Panc1 (cell line): ENCODE results near the gene RPN2. TPM values are rescaled to one million over a fixed set of nuclear protein-coding genes. Genes with fewer than 3 reads are reported as not detected.

Experiments
- ATAC-seq: fragments of 200-7000 bp; cut with Tn5 transposase; 2 replicates; pipeline ENCODE4 v1.9.1; 2020; ENCODE audit warnings: mild to moderate bottlenecking, moderate library complexity
- BruUV-seq: library from RNA; stranded (reverse); fragments of 400-500 nt; replicated peaks from 2 replicates; lab custom pipeline; 2021; lab: Mats Ljungman, UMichigan
- CTCF ChIA-PET: fragments of 300-600 bp; sonication (Branson Sonifier 250); formaldehyde crosslinking; loops from one replicate; lab custom pipeline; 2022; ENCODE audit warnings: antibody characterized with exemption; lab: Charles Lee
- POLR2A ChIA-PET: fragments of 300-600 bp; sonication (Branson Sonifier 250); formaldehyde crosslinking; loops from one replicate; lab custom pipeline; 2022; ENCODE audit warnings: antibody characterized with exemption; lab: Charles Lee
- DNase-seq: peaks from one replicate; pipeline ENCODE4 v3.0.0-alpha.2; 2010; ENCODE audit warnings: low read depth, low spot score
- H3K27ac ChIP-seq: 2 replicates; pipeline ENCODE4 v1.5.1; 2011; ENCODE audit warnings: mild to moderate bottlenecking, low read length, inconsistent platforms
- H3K27me3 ChIP-seq: fragments of 200-500 bp; sonication (Bioruptor generic); 2 replicates; pipeline ENCODE4 v1.6.0; 2014; ENCODE audit warnings: low read length, inconsistent platforms; ENCODE audit not compliant: control insufficient read depth, insufficient read depth
- H3K36me3 ChIP-seq: fragments of 200-500 bp; sonication (Bioruptor generic); 2 replicates; pipeline ENCODE4 v1.5.1; 2014; ENCODE audit warnings: inconsistent platforms, mild to moderate bottlenecking, low read length, moderate library complexity; ENCODE audit not compliant: control insufficient read depth, insufficient read depth
- H3K4me1 ChIP-seq: 2 replicates; pipeline ENCODE4 v1.5.1; 2011; ENCODE audit warnings: inconsistent platforms, mild to moderate bottlenecking, low read length, moderate library complexity; ENCODE audit not compliant: control insufficient read depth, insufficient read depth
- H3K4me3 ChIP-seq, 2 experiments: 2 replicates each; pipeline ENCODE4 v1.5.1; 2011 to 2012; ENCODE audit warnings: low read depth in 2 of 2, low read length in 2 of 2, mild to moderate bottlenecking in 2 of 2, inconsistent platforms in 1 of 2, moderate library complexity in 1 of 2
- H3K9me3 ChIP-seq: fragments of 200-500 bp; sonication (Bioruptor generic); 2 replicates; pipeline ENCODE4 v1.5.1; 2014; ENCODE audit warnings: low read depth, mild to moderate bottlenecking, inconsistent platforms, low read length, moderate library complexity; ENCODE audit not compliant: control insufficient read depth, insufficient read depth
- POLR2AphosphoS5 ChIP-seq: IDR thresholded peaks from 2 replicates; pipeline ENCODE4 v1.6.1; 2012; ENCODE audit warnings: mild to moderate bottlenecking, low read depth, low read length, moderate library complexity
- SIN3A ChIP-seq: IDR thresholded peaks from 2 replicates; pipeline ENCODE4 v1.6.1; 2012; ENCODE audit warnings: low read depth, mild to moderate bottlenecking, low read length, moderate library complexity, borderline replicate concordance; ENCODE audit not compliant: insufficient read depth
- TCF7L2 ChIP-seq: IDR thresholded peaks from 2 replicates; pipeline ENCODE4 v1.6.1; 2011; ENCODE audit warnings: mild to moderate bottlenecking, low read depth, low read length, inconsistent platforms
- in situ Hi-C: cut with HindIII; loops from 2 replicates; pipeline ENCODE4 v1.10.0; 2016; ENCODE audit warnings: low sequenced_read_pairs, low pct_unique_long_range_greater_than_20kb
- intact Hi-C: fragments of 100-400 bp; cut with micrococcal nuclease; formaldehyde crosslinking; loops from one replicate; pipeline ENCODE4 v1.10.0; 2022; ENCODE audit not compliant: unreplicated experiment
- total RNA-seq: library from RNA; stranded (reverse); gene quantifications from one replicate; pipeline ENCODE4 v1.2.1, GENCODE V29; 2021; ENCODE audit not compliant: unreplicated experiment
- TF ChIP-seq, protein P1 (sequence below): fragments of 450-650 bp; IDR thresholded peaks from 2 replicates; pipeline ENCODE4 v1.5.1; 2017; ENCODE audit warnings: mild to moderate bottlenecking
- TF ChIP-seq, protein P2 (sequence below), 2 experiments: IDR thresholded peaks; 2 replicates each; pipeline ENCODE4 v1.6.1; 2011 to 2012; ENCODE audit warnings: low read depth in 2 of 2, control low read depth in 1 of 2, low read length in 1 of 2, mild to moderate bottlenecking in 1 of 2, moderate library complexity in 1 of 2; ENCODE audit not compliant: insufficient read depth in 1 of 2

Gene RPN2
- total RNA-seq, 1 experiment from 2014 or later: 250 TPM

DNA sequence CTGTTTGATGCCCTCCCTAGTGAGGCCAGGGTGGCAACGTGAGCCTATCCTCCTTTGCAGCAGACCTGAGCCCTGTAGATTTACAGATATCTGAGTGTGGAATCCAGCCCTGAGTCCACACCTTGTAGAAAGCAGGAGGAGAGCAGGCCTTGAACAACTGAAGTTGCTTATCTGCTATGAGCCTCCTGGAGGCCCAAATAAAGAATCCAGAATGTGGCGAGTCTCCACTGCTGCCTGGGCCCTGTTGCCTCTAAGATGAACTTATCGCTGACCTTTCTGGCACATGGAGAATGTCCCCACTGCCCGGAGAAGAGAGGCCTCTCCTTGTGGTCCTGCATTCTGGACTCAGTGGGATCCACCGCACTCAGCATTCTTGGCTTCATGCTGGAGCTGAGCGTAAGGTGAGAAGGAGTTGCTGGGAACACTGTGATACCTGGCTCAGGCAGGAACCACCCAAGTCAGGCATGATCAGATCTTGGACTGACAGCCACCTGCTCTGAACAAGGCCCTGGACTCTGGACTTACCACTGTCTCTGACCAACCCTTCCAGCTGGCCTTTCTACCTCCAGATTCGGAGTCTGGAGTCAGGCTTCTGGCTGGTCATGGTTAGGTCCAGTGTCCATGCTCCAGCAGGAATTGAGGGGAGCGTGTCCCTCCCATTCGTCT lies 104.5 kb downstream of the RPN2 start:
- CTCF ChIA-PET: no interaction called here
- Histone ChIP-seq H3K27me3 (no peaks in the 10 kb centered on the region), H3K36me3 (no peaks in the 10 kb centered on the region), H3K9me3 (no peaks in the 10 kb centered on the region), H3K4me3 (no peak overlapping the region), H3K27ac (no peak overlapping the region), H3K4me1 (no peaks in the 10 kb centered on the region)
- intact Hi-C loops: loop anchor here (5.0 kb wide), 1 partner anchor 249 kb away; no protein-coding TSS in a partner anchor
- in situ Hi-C loops: no loop called here
- POLR2A ChIA-PET: no interaction called here
- TF ChIP-seq TCF7L2 (no peak), SIN3A (no peak), POLR2AphosphoS5 (no peak)
- TF ChIP-seq, protein P1, sequence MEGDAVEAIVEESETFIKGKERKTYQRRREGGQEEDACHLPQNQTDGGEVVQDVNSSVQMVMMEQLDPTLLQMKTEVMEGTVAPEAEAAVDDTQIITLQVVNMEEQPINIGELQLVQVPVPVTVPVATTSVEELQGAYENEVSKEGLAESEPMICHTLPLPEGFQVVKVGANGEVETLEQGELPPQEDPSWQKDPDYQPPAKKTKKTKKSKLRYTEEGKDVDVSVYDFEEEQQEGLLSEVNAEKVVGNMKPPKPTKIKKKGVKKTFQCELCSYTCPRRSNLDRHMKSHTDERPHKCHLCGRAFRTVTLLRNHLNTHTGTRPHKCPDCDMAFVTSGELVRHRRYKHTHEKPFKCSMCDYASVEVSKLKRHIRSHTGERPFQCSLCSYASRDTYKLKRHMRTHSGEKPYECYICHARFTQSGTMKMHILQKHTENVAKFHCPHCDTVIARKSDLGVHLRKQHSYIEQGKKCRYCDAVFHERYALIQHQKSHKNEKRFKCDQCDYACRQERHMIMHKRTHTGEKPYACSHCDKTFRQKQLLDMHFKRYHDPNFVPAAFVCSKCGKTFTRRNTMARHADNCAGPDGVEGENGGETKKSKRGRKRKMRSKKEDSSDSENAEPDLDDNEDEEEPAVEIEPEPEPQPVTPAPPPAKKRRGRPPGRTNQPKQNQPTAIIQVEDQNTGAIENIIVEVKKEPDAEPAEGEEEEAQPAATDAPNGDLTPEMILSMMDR: no peak
- TF ChIP-seq, protein P2, sequence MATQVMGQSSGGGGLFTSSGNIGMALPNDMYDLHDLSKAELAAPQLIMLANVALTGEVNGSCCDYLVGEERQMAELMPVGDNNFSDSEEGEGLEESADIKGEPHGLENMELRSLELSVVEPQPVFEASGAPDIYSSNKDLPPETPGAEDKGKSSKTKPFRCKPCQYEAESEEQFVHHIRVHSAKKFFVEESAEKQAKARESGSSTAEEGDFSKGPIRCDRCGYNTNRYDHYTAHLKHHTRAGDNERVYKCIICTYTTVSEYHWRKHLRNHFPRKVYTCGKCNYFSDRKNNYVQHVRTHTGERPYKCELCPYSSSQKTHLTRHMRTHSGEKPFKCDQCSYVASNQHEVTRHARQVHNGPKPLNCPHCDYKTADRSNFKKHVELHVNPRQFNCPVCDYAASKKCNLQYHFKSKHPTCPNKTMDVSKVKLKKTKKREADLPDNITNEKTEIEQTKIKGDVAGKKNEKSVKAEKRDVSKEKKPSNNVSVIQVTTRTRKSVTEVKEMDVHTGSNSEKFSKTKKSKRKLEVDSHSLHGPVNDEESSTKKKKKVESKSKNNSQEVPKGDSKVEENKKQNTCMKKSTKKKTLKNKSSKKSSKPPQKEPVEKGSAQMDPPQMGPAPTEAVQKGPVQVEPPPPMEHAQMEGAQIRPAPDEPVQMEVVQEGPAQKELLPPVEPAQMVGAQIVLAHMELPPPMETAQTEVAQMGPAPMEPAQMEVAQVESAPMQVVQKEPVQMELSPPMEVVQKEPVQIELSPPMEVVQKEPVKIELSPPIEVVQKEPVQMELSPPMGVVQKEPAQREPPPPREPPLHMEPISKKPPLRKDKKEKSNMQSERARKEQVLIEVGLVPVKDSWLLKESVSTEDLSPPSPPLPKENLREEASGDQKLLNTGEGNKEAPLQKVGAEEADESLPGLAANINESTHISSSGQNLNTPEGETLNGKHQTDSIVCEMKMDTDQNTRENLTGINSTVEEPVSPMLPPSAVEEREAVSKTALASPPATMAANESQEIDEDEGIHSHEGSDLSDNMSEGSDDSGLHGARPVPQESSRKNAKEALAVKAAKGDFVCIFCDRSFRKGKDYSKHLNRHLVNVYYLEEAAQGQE (IDR thresholded peaks at IDR 0.05; ENCODE audit: insufficient read depth in 1 of 2, low read depth in 2 of 2, low read length in 1 of 2): no peak
- DNase-seq (no peak), ATAC-seq (no peak)
- no TSS peak for BruUV-seq

DNA sequence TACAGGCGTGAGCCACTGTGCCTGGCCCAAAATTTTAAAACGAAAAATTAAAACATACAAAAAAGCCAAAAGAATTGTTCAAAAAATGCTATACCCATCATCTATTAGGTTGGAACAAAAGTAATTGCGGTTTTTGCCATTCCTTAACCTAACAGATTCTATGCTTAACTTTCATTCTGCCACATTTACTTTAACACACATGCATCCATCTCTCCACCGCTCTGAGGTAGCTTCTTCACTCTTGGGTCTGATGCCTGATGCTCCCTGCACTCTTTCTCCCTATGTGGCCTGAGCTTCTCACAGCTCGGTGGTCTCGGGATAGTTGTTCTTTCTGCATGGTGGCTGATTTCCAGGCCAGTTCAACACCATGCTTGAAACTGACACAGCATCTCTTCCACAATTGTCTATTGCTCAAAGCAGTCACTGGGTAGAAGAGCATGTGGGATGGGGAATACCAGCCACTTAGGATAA lies 105.6 kb downstream of the RPN2 start:
- POLR2A ChIA-PET: no interaction called here
- intact Hi-C loops: loop anchor here (5.0 kb wide), 1 partner anchor 248 kb away; no protein-coding TSS in a partner anchor

More for the DNA sequence above, 105.6 kb downstream of the RPN2 start:
- BruUV-seq: no TSS peak
- Histone ChIP-seq H3K36me3 (no peaks in the 10 kb centered on the region; the same call in 1 of the 2 replicates), H3K27ac (no peak overlapping the region), H3K4me1 (no peaks in the 10 kb centered on the region), H3K4me3 (no peak overlapping the region), H3K9me3 (no peaks in the 10 kb centered on the region), H3K27me3 (no peaks in the 10 kb centered on the region)
- no peak for ATAC-seq
- no peak for TF ChIP-seq TCF7L2
- TF ChIP-seq, protein P1: no peak
- no peak for TF ChIP-seq POLR2AphosphoS5
- TF ChIP-seq, protein P2 (IDR thresholded peaks at IDR 0.05; ENCODE audit: insufficient read depth in 1 of 2, low read depth in 2 of 2, low read length in 1 of 2): no peak
- no peak for TF ChIP-seq SIN3A
- DNase-seq: no peak
- in situ Hi-C loops: no loop called here
- CTCF ChIA-PET: no interaction called here
